CD4-positive, alpha-beta T cell treated with Interleukin-4 for 1 hour (primary cell): Measurements from ENCODE around the gene CCT6A.
A peak's percentile ranks its signal among the peaks of the same experiment; 100 is the strongest.
"Not testable (repeated sequence)": the region's sequence is repeated elsewhere in the genome, so short reads cannot be mapped to it uniquely, and the experiment has no call there.

Experiments used
- DNase-seq, 2 donors: peaks; one replicate each; pipeline ENCODE4 v3.0.0-alpha.2; 2020 to 2022

Gene CCT6A

GRCh38 chr7:56105508-56105907 is 53.9 kb downstream of the CCT6A start:
- peak; percentile 46 to 54 for DNase-seq

- DNase-seq, result peak; percentile 96 to 98
Measured at GRCh38 chr7:56106108-56107073, 54.8 kb downstream of the CCT6A start, which contains the start of gene CHCHD2. Gene CHCHD2, minus strand, starts transcription at chr7:56106476. Its CDS starts 63 bp downstream, at chr7:56106413.

DNA sequence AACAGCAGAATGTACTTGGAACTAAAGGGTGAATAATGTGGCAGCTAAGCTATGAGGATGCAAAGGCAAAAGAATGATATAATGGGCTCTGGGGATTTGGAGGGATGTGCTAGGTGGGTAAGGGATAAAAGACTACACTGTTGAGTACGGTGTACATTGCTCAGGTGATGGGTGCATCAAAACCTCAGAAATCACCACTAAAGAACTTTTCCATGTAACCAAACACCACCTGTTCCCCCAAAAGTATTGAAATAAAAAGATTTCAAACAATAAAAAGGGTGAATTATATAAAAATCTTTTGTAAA is 56.3 kb downstream of the CCT6A start:
- DNase-seq, result no peak

GRCh38 chr7:56110611-56111010 is 59.0 kb downstream of the CCT6A start:
- DNase-seq, result no peak

DNA sequence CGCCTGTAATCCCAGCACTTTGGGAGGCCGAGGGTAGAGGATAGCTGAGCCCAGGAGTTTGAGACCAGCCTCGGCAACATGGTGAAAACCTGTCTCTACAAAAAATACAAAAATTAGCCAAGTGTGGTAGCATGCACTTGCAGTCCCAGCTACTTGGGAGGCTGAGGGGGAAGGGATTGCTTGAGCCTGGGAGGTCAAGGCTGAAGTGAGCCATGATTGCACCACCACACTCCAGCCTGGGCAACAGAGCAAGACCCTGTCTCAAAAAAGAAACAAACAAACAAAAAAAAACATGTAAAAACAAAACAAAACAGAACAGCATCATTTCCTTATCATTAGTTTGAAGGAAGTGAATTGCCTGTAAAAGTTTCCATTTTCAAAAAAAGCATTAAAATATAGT is 60.7 kb downstream of the CCT6A start:
- DNase-seq, result not testable (repeated sequence)
